ENCODE measurements around the gene TWNK.

TWNK gene

GRCh38 chr10:100986952-100987684, at the start of gene TWNK, which contains the start of gene MRPL43:
Gene TWNK, plus strand, starts transcription at chr10:100987543. Its CDS starts 668 bp downstream, at chr10:100988211.
Gene MRPL43, minus strand, starts transcription at chr10:100987497. Its CDS starts 54 bp downstream, at chr10:100987443.
- peak; percentile 74 to 81 for DNase-seq (ENCODE audit: low read depth in 2 of 2)

GRCh38 chr10:100939763-100940344, 47.5 kb upstream of the TWNK start:
- no peak for DNase-seq (ENCODE audit: low read depth in 2 of 2)

- no peak for DNase-seq (ENCODE audit: low read depth in 2 of 2)
These were observed 45.1 kb upstream of the TWNK start for GRCh38 chr10:100942229-100942628.

GRCh38 chr10:100943508-100943907, 43.8 kb upstream of the TWNK start:
- DNase-seq (ENCODE audit: low read depth in 2 of 2) = no peak

GRCh38 chr10:100945754-100946153, 41.6 kb upstream of the TWNK start:
- no peak for DNase-seq (ENCODE audit: low read depth in 2 of 2)

- DNase-seq (ENCODE audit: low read depth in 2 of 2) = no peak
These were observed 38.4 kb upstream of the TWNK start for GRCh38 chr10:100948916-100949315.

GRCh38 chr10:100960251-100960650, 27.1 kb upstream of the TWNK start:
- no peak for DNase-seq (ENCODE audit: low read depth in 2 of 2)

GRCh38 chr10:100962351-100963080, 24.8 kb upstream of the TWNK start:
- DNase-seq (ENCODE audit: low read depth in 2 of 2) = no peak

- DNase-seq (ENCODE audit: low read depth in 2 of 2) = no peak
These were observed 23.5 kb upstream of the TWNK start for GRCh38 chr10:100963826-100964225.

- no peak for DNase-seq (ENCODE audit: low read depth in 2 of 2)
These were observed 21.5 kb upstream of the TWNK start for GRCh38 chr10:100965820-100966219.

GRCh38 chr10:100966887-100967286, 20.5 kb upstream of the TWNK start:
- DNase-seq (ENCODE audit: low read depth in 2 of 2) = no peak

GRCh38 chr10:100967332-100967731, 20.0 kb upstream of the TWNK start:
- DNase-seq (ENCODE audit: low read depth in 2 of 2) = no peak

GRCh38 chr10:100968062-100968736, 19.1 kb upstream of the TWNK start:
- DNase-seq (ENCODE audit: low read depth in 2 of 2) = no peak

- DNase-seq (ENCODE audit: low read depth in 2 of 2) = no peak
These were observed 18.5 kb upstream of the TWNK start for GRCh38 chr10:100968863-100969186.

- DNase-seq (ENCODE audit: low read depth in 2 of 2) = peak; percentile 21 to 28
These were observed 17.9 kb upstream of the TWNK start, which contains the start of gene SEMA4G for GRCh38 chr10:100969187-100970075. Gene SEMA4G, plus strand, starts transcription at chr10:100969504. Its CDS starts 3,409 bp downstream, at chr10:100972913.

GRCh38 chr10:100970076-100970913, 17.0 kb upstream of the TWNK start:
- DNase-seq (ENCODE audit: low read depth in 2 of 2) = no peak

GRCh38 chr10:100970914-100971811, 16.2 kb upstream of the TWNK start:
- no peak for DNase-seq (ENCODE audit: low read depth in 2 of 2)

- no peak for DNase-seq (ENCODE audit: low read depth in 2 of 2)
These were observed 15.0 kb upstream of the TWNK start for GRCh38 chr10:100972115-100972903.
